MM.1S (cell line): ENCODE measurements around the gene BLTP3B.

Source experiments
- DNase-seq: peaks from one replicate; pipeline ENCODE4 v3.0.0-alpha.2; 2015
- H2AFZ ChIP-seq: fragments of 300-600 bp; sonication (generic); 2 replicates; pipeline ENCODE4 v1.6.0; 2016; ENCODE audit warnings: antibody characterized with exemption, low read length
- H3F3A ChIP-seq: fragments of 300-600 bp; sonication (generic); 2 replicates; pipeline ENCODE4 v1.6.1; 2016; ENCODE audit warnings: mild to moderate bottlenecking, antibody characterized with exemption, low read length, moderate library complexity, mixed read lengths; ENCODE audit not compliant: insufficient read depth
- H3K27ac ChIP-seq: fragments of 300-600 bp; sonication (generic); 2 replicates; pipeline ENCODE4 v1.5.1; 2016; ENCODE audit warnings: mild to moderate bottlenecking, low read length
- H3K27me3 ChIP-seq: fragments of 300-600 bp; sonication (generic); replicated peaks from 2 replicates; pipeline ENCODE4 v1.6.0; 2016; ENCODE audit warnings: low read length; ENCODE audit not compliant: insufficient read depth
- H3K36me3 ChIP-seq: fragments of 300-600 bp; sonication (generic); replicated peaks from 2 replicates; pipeline ENCODE4 v1.6.1; 2016; ENCODE audit warnings: mild to moderate bottlenecking, low read length, mixed read lengths; ENCODE audit not compliant: insufficient read depth
- H3K4me1 ChIP-seq: fragments of 300-600 bp; sonication (generic); 2 replicates; pipeline ENCODE4 v1.6.1; 2016; ENCODE audit warnings: low read length, mixed read lengths
- H3K4me2 ChIP-seq: fragments of 300-600 bp; sonication (generic); 2 replicates; pipeline ENCODE4 v1.6.0; 2016; ENCODE audit warnings: low read depth, low read length
- H3K4me3 ChIP-seq: fragments of 300-600 bp; sonication (generic); 2 replicates; pipeline ENCODE4 v1.5.1; 2016; ENCODE audit warnings: low read length, mixed read lengths
- H3K79me2 ChIP-seq: fragments of 300-600 bp; sonication (generic); 2 replicates; pipeline ENCODE4 v1.6.1; 2016; ENCODE audit warnings: mixed run types, low read length, mixed read lengths
- H3K9ac ChIP-seq: fragments of 300-600 bp; sonication (generic); 2 replicates; pipeline ENCODE4 v1.6.1; 2016; ENCODE audit warnings: low read length, mixed read lengths
- H3K9me2 ChIP-seq: fragments of 300-600 bp; sonication (generic); replicated peaks from 2 replicates; pipeline ENCODE4 v1.6.1; 2016; ENCODE audit warnings: mild to moderate bottlenecking, low read length, mixed read lengths; ENCODE audit not compliant: insufficient read depth
- H3K9me3 ChIP-seq: fragments of 300-600 bp; sonication (generic); replicated peaks from 2 replicates; pipeline ENCODE4 v1.6.1; 2016; ENCODE audit warnings: mild to moderate bottlenecking, low read length, mixed read lengths; ENCODE audit not compliant: insufficient read depth
- H4K20me1 ChIP-seq: fragments of 300-600 bp; sonication (generic); 2 replicates; pipeline ENCODE4 v1.6.1; 2016; ENCODE audit warnings: mild to moderate bottlenecking, low read length, moderate library complexity, mixed read lengths; ENCODE audit not compliant: insufficient read depth
- EZH2 ChIP-seq: fragments of 300-600 bp; sonication (generic); optimal IDR thresholded peaks from 2 replicates; pipeline ENCODE3; 2017; ENCODE audit warnings: low read depth, mild to moderate bottlenecking, antibody characterized with exemption, low read length, mixed read lengths
- EZH2phosphoT487 ChIP-seq: fragments of 300-600 bp; sonication (generic); IDR thresholded peaks from 2 replicates; pipeline ENCODE4 v1.6.1; 2018; ENCODE audit warnings: antibody characterized with exemption, low read length
- TF ChIP-seq, protein P1 (sequence below): fragments of 300-600 bp; sonication (generic); IDR thresholded peaks from 2 replicates; pipeline ENCODE4 v1.5.1; 2016; ENCODE audit warnings: antibody characterized with exemption, low read length, mixed read lengths

The BLTP3B gene

DNA sequence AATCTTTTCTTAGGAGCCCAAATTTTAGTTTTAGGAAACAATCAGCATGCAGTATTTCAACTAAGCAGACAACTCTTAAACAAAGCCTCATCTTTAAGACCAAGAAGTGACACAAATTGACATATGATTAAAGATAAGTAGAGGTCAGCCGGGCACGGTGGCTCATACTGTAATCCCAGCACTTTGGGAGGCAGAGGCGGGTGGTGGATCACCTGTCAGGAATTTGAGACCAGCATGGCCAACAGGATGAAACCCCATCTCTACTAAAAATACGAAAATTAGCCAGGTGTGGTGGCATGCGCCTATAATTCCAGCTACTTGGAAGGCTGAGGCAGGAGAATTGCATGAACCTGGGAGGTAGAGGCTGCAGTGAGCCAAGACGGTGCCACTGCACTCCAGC is 35.8 kb downstream of the BLTP3B start:
- H3K4me1 ChIP-seq: no peaks in the 10 kb centered on the region
- no peak overlapping the region for H3K27ac ChIP-seq
- DNase-seq: no peak
- H3K79me2 ChIP-seq: peaks cover 16% of the 10 kb centered on the region; the same call in 1 of the 2 replicates
- no peak overlapping the region for H3K4me3 ChIP-seq
- no peak overlapping the region for H3K4me2 ChIP-seq
- H3F3A ChIP-seq: no peaks in the 10 kb centered on the region
- H3K27me3 ChIP-seq: no peaks in the 10 kb centered on the region
- TF ChIP-seq EZH2 (no peak), EZH2phosphoT487 (no peak)
- TF ChIP-seq, protein P1, sequence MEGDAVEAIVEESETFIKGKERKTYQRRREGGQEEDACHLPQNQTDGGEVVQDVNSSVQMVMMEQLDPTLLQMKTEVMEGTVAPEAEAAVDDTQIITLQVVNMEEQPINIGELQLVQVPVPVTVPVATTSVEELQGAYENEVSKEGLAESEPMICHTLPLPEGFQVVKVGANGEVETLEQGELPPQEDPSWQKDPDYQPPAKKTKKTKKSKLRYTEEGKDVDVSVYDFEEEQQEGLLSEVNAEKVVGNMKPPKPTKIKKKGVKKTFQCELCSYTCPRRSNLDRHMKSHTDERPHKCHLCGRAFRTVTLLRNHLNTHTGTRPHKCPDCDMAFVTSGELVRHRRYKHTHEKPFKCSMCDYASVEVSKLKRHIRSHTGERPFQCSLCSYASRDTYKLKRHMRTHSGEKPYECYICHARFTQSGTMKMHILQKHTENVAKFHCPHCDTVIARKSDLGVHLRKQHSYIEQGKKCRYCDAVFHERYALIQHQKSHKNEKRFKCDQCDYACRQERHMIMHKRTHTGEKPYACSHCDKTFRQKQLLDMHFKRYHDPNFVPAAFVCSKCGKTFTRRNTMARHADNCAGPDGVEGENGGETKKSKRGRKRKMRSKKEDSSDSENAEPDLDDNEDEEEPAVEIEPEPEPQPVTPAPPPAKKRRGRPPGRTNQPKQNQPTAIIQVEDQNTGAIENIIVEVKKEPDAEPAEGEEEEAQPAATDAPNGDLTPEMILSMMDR: no peak
- no peaks in the 10 kb centered on the region for H4K20me1 ChIP-seq
- no peaks in the 10 kb centered on the region for H3K9me2 ChIP-seq
- H3K9ac ChIP-seq: no peak overlapping the region
- no peak overlapping the region for H2AFZ ChIP-seq
- H3K36me3 ChIP-seq: no peaks in the 10 kb centered on the region
- no peaks in the 10 kb centered on the region for H3K9me3 ChIP-seq

DNA sequence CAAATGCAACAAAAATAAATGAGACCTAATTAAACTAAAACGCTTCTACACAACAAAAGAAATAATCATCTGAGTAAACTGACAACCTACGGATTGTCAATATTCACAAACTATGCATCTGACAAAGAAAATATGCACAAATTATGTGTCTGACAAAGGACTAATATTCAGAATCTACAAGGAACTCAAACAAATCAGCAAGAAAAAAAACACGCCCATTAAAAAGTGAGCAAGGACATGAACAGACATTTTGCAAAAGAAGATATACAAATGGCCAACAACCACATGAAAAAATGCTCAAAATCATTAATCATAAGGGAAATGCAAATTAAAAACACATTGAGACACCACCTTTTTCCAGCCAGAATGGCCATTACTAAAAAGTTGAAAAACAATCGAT is 37.0 kb downstream of the BLTP3B start:
- Histone ChIP-seq H3K27me3 (no peaks in the 10 kb centered on the region), H3K79me2 (0 out of 2 replicates have a peak, but pooled peaks cover 8% of the 10 kb centered on the region)

DNA sequence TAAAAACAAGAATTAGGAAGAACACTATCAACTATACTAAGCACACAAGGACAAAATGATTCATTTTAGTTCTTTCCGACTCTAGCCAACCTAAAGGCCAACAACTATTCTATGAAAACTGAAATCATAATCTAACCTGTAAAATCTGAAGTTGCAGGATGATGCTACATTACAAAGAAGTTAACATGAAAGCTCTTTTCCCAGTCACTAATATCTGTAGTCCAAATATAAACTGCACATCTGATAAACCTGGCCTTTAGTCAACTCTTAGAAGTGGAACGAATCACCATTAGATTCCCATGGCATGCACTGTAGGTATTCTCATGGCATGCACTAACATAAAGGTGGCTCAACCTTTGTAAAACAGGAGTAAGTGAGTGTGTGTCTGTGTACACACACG is 41.7 kb downstream of the BLTP3B start:
- Histone ChIP-seq H3K79me2 (no peaks in the 10 kb centered on the region), H3F3A (no peaks in the 10 kb centered on the region), H3K4me3 (no peak overlapping the region), H4K20me1 (no peaks in the 10 kb centered on the region), H3K27me3 (no peaks in the 10 kb centered on the region), H3K36me3 (no peaks in the 10 kb centered on the region; the same call in 1 of the 2 replicates), H3K9me3 (no peaks in the 10 kb centered on the region), H3K27ac (no peak overlapping the region), H3K9me2 (no peaks in the 10 kb centered on the region), H3K4me1 (no peaks in the 10 kb centered on the region), H3K4me2 (no peak overlapping the region), H3K9ac (no peak overlapping the region), H2AFZ (no peak overlapping the region)
- TF ChIP-seq EZH2: no peak
- no peak for TF ChIP-seq EZH2phosphoT487
- TF ChIP-seq, protein P1: no peak
- DNase-seq: no peak

More for the DNA sequence above, 37.0 kb downstream of the BLTP3B start:
- H4K20me1 ChIP-seq: no peaks in the 10 kb centered on the region
- DNase-seq: no peak
- H3K27ac ChIP-seq: no peak overlapping the region
- H3K36me3 ChIP-seq: no peaks in the 10 kb centered on the region
- H3K4me2 ChIP-seq: no peak overlapping the region
- H3K4me3 ChIP-seq: no peak overlapping the region
- H3K9me3 ChIP-seq: no peaks in the 10 kb centered on the region
- TF ChIP-seq, protein P1: no peak
- TF ChIP-seq EZH2phosphoT487 (no peak), EZH2 (no peak)
- H3F3A ChIP-seq: no peaks in the 10 kb centered on the region
- H2AFZ ChIP-seq: no peak overlapping the region
- no peaks in the 10 kb centered on the region for H3K9me2 ChIP-seq
- no peak overlapping the region for H3K9ac ChIP-seq
- no peaks in the 10 kb centered on the region for H3K4me1 ChIP-seq
